Peyer's patch (tissue), 4 donors: ENCODE results near the gene ARHGEF4. TPM values are rescaled to one million over a fixed set of nuclear protein-coding genes. Genes with fewer than 3 reads are reported as not detected.
"Not testable (repeated sequence)": the region's sequence is repeated elsewhere in the genome, so short reads cannot be mapped to it uniquely, and the experiment has no call there.

Experiments used
- DNase-seq, 3 donors: peaks; one replicate each; pipeline ENCODE4 v3.0.0-alpha.2; 2017 to 2019
- H3K27ac ChIP-seq, 4 donors: fragments of 200-600 bp; sonication (generic); one replicate each; pipeline ENCODE4 v1.5.1; 2016 to 2019
- H3K27me3 ChIP-seq, 2 donors: fragments of 200-600 bp; sonication (generic); one replicate each; pipeline ENCODE4 v1.5.1; 2019
- H3K36me3 ChIP-seq, 3 donors: fragments of 200-600 bp; sonication (generic); one replicate each; pipeline ENCODE4 v1.5.1; 2016 to 2019
- H3K4me1 ChIP-seq, 4 donors: fragments of 200-600 bp; sonication (generic); one replicate each; pipeline ENCODE4 v1.5.1; 2016 to 2019
- H3K4me3 ChIP-seq, 4 donors: fragments of 200-600 bp; sonication (generic); 1 replicate in 3 of 4; 2 replicates in 1 of 4; pipeline ENCODE4 v1.5.1; 2016 to 2019; ENCODE audit warnings: mild to moderate bottlenecking in 1 of 4
- H3K9me3 ChIP-seq, 4 donors: fragments of 200-600 bp; sonication (generic); one replicate each; pipeline ENCODE4 v1.5.1; 2016 to 2019; ENCODE audit warnings: mild to moderate bottlenecking in 1 of 4
- CTCF ChIP-seq, 6 experiments: fragments of 450-650 bp in 4 of 6; fragments of 200-600 bp in 2 of 6; sonication (generic) in 1 of 6; IDR thresholded peaks; one replicate each; pipeline ENCODE4 v1.5.1; 2017 to 2019; ENCODE audit warnings: antibody characterized with exemption in 6 of 6, mild to moderate bottlenecking in 3 of 6, moderate library complexity in 1 of 6
- POLR2A ChIP-seq, 2 donors: fragments of 450-650 bp; IDR thresholded peaks; one replicate each; pipeline ENCODE4 v1.5.1; 2017; ENCODE audit warnings: antibody characterized with exemption in 2 of 2, mild to moderate bottlenecking in 2 of 2, moderate library complexity in 2 of 2
- total RNA-seq, 4 donors: library from RNA; depleted of rRNA; stranded (reverse); fragments of >200 nt; gene quantifications; one replicate each; pipeline ENCODE4 v1.1.0, GENCODE V29; 2016

ARHGEF4 gene
- total RNA-seq, 4 donors from 2014 or later: 1.1 to 10.7 (median 1.6) TPM

- Histone ChIP-seq H3K27me3 (no peaks in the 10 kb centered on the region), H3K4me1 (no peaks in the 10 kb centered on the region), H3K9me3 (no peaks in the 10 kb centered on the region), H3K36me3 (no peaks in the 10 kb centered on the region), H3K27ac (no peak overlapping the region), H3K4me3 (no peak overlapping the region)
- DNase-seq: no peak
- TF ChIP-seq POLR2A (IDR thresholded peaks at IDR 0.05): no peak
- no peak for TF ChIP-seq CTCF (IDR thresholded peaks at IDR 0.05)
These were observed 149.3 kb downstream of the ARHGEF4 start for GRCh38 chr2:130985831-130986649.

DNA sequence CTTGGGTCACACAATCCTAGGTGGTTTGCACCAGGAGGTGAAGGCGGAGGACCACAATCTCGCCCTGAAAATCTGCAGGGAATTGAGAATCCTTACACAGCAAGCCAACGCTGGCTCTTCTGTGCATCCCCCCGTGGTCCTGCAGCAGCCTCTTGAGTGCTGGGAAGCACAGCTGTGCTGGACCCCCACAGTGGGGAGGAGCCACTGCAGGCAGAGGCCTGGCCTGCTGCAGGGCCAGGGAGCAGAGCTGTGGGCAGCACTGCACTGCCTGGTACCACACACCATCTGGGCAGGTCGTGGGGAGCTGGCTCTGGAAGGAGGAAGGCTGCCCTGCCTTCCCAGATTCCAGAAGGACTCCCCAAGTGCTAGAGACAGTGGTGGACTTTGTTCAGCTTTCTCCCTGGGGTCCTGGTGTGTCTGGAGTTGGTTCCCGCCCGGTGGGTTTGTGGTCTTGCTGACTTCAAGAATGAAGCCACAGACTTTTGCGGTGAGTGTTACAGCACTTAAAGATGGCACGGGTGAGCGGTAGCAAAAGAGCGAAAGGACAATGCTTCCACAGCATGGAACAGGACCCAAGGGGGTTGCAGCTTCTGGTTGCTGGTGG is 150.3 kb downstream of the ARHGEF4 start:
- Histone ChIP-seq H3K36me3 (no peaks in the 10 kb centered on the region), H3K27ac (no peak overlapping the region), H3K27me3 (no peaks in the 10 kb centered on the region), H3K9me3 (no peaks in the 10 kb centered on the region), H3K4me1 (no peaks in the 10 kb centered on the region), H3K4me3 (no peak overlapping the region)
- TF ChIP-seq POLR2A (IDR thresholded peaks at IDR 0.05): no peak
- no peak for TF ChIP-seq CTCF (IDR thresholded peaks at IDR 0.05)
- DNase-seq: no peak

DNA sequence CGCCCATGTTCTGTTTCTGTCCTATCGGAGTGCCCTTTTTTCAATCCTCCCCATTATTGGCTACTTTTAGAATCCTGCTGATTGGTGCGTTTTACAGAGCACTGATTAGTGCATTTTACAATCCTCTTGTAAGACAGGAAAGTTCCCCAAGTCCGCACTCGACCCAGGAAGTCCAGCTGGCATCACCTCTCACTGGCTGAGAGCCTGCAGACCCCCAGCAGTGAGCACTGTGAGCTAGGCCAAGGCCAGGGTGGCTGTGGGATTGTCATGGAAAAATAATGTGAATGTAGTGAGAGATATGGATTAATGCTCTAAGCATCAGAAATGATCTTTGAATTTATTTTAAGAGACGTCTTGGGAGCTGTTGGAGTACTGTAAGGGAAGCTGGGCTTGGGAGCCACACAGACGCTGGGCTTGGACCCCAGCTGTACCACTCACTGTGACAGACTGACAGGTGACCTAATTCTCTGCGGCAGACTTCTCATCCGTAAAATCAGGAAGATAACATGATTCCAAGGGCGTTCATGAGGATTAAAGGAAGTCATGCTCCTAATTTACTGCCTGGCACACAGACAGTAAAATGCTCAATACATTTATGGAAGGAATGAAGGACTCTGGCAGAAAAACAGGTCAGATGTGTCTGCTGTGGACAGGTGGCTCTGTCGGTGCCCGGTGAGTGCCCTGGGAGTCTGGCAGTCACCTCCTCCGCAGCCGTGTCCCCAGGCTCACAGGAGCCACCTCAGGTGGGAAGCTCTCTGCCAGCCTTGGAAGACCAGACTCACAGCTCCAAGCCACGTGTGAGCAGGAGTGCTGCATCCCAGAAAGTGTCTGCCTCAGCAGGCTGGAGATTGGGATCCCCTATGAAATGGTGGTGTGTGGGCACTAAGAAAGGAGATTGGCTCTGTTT is 151.1 kb downstream of the ARHGEF4 start:
- Histone ChIP-seq H3K4me3 (no peak overlapping the region), H3K27me3 (no peaks in the 10 kb centered on the region), H3K27ac (no peak overlapping the region), H3K4me1 (no peaks in the 10 kb centered on the region), H3K36me3 (no peaks in the 10 kb centered on the region), H3K9me3 (no peaks in the 10 kb centered on the region)
- no peak for DNase-seq
- TF ChIP-seq CTCF (IDR thresholded peaks at IDR 0.05) (no peak), POLR2A (IDR thresholded peaks at IDR 0.05) (no peak)

GRCh38 chr2:130991446-130991845 is 154.7 kb downstream of the ARHGEF4 start:
- H3K4me1 ChIP-seq, H3K4me3 ChIP-seq, H3K9me3 ChIP-seq, H3K27ac ChIP-seq, H3K27me3 ChIP-seq, H3K36me3 ChIP-seq, DNase-seq: not testable (repeated sequence)

GRCh38 chr2:130992003-130992402 is 155.3 kb downstream of the ARHGEF4 start:
- H3K9me3 ChIP-seq, H3K36me3 ChIP-seq, H3K27ac ChIP-seq, H3K4me1 ChIP-seq, DNase-seq, H3K4me3 ChIP-seq, H3K27me3 ChIP-seq: not testable (repeated sequence)

DNA sequence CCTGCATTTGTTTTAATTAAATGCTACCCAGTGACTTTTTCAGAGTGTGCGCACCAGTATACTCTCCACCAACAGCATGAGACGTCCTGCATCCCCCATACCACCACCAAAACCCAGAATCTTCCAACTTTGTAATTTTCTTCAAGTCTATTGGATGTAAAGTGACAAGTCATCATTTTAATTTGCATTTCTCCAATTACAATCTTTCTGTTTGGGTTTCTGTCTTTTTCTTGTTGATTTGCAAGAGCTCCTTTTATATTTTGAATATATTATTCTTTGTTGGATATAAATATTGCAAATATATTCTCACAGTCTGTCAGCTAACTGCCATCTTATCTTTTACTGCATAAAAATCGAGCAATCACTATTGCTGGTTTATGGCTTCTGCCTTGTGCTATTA is 160.0 kb downstream of the ARHGEF4 start:
- no peak for DNase-seq
- H3K27ac ChIP-seq: no peak overlapping the region
- no peak for TF ChIP-seq POLR2A (IDR thresholded peaks at IDR 0.05)
- no peak for TF ChIP-seq CTCF (IDR thresholded peaks at IDR 0.05)
- no peaks in the 10 kb centered on the region for H3K4me1 ChIP-seq
- no peaks in the 10 kb centered on the region for H3K27me3 ChIP-seq
- no peak overlapping the region for H3K4me3 ChIP-seq
- no peaks in the 10 kb centered on the region for H3K9me3 ChIP-seq
- no peaks in the 10 kb centered on the region for H3K36me3 ChIP-seq
